Spleen (tissue), 11 donors: ENCODE measurements around the gene COL5A1. TPM values are rescaled to one million over a fixed set of nuclear protein-coding genes. Genes with fewer than 3 reads are reported as not detected.

ENCODE experiments used
- DNase-seq: peaks from one replicate; pipeline ENCODE4 v3.0.0-alpha.2; 2020
- H3K27ac ChIP-seq, 8 donors: fragments of 200-600 bp; sonication (generic) in 7 of 8; 1 replicate in 4 of 8; 2 replicates in 4 of 8; pipeline versions ENCODE4 v1.5.0 to v1.8.0; 2016 to 2021; ENCODE audit warnings: inconsistent platforms in 4 of 8, mild to moderate bottlenecking in 4 of 8, moderate library complexity in 1 of 8
- H3K27me3 ChIP-seq, 7 donors: fragments of 200-600 bp; sonication (generic) in 6 of 7; replicated peaks in 1 of 7; 1 replicate in 4 of 7; 2 replicates in 3 of 7; pipeline versions ENCODE4 v1.5.0 to v1.8.0; 2016 to 2021; ENCODE audit warnings: inconsistent platforms in 3 of 7, mild to moderate bottlenecking in 1 of 7
- H3K36me3 ChIP-seq, 6 donors: fragments of 200-600 bp; sonication (generic) in 5 of 6; 1 replicate in 4 of 6; 2 replicates in 2 of 6; pipeline versions ENCODE4 v1.5.0 to v1.8.0; 2016 to 2021; ENCODE audit warnings: inconsistent platforms in 2 of 6
- H3K4me1 ChIP-seq, 6 donors: fragments of 200-600 bp; sonication (generic) in 5 of 6; 1 replicate in 3 of 6; 2 replicates in 3 of 6; pipeline versions ENCODE4 v1.5.0 to v1.8.0; 2016 to 2021; ENCODE audit warnings: inconsistent platforms in 3 of 6
- H3K4me3 ChIP-seq, 8 donors: fragments of 200-600 bp; sonication (generic) in 7 of 8; 1 replicate in 4 of 8; 2 replicates in 4 of 8; pipeline versions ENCODE4 v1.5.0 to v1.8.0; 2016 to 2021; ENCODE audit warnings: inconsistent platforms in 4 of 8, mild to moderate bottlenecking in 4 of 8, moderate library complexity in 2 of 8
- H3K9me3 ChIP-seq, 8 donors: fragments of 200-600 bp; sonication (generic) in 7 of 8; 1 replicate in 4 of 8; 2 replicates in 4 of 8; pipeline versions ENCODE4 v1.5.0 to v1.8.0; 2016 to 2021; ENCODE audit warnings: inconsistent platforms in 4 of 8
- POLR2A ChIP-seq, 3 donors: fragments of 450-650 bp; IDR thresholded peaks; one replicate each; pipeline ENCODE4 v1.5.1; 2017; ENCODE audit warnings: antibody characterized with exemption in 3 of 3, mild to moderate bottlenecking in 1 of 3
- POLR2AphosphoS5 ChIP-seq, 3 donors: sonication (generic); formaldehyde crosslinking; IDR thresholded peaks; one replicate each; pipeline ENCODE4 v1.5.1; 2017; ENCODE audit warnings: antibody characterized with exemption in 3 of 3
- WGBS, 5 donors: extraction: QIAGEN DNeasy Blood & Tissue Kit in 3 of 5; methylation state at CpG; one replicate each; pipeline versions ENCODE4 v1.1.5 to v1.1.7; 2013 to 2018; 5-methylcytosine and 5-hydroxymethylcytosine counted together
- intact Hi-C: fragments of 100-400 bp; cut with DNase I; formaldehyde crosslinking; loops from one replicate; pipeline ENCODE4 v1.15.0; 2023; ENCODE audit warnings: low total_unique reads
- polyA plus RNA-seq, 3 donors: library from polyadenylated mRNA; stranded (reverse); fragments of 200-250 nt; gene quantifications; one replicate each; pipeline ENCODE4 v1.2.1, GENCODE V29; 2013
- total RNA-seq, 7 donors: library from RNA; depleted of rRNA in 3 of 7; stranded (reverse); fragments of >200 nt in 3 of 7; fragmentation: NEBNext Ultra II Directional in 4 of 7; extraction: Animal tissue kit (Norgen Biotek cat#: 25700) in 4 of 7; gene quantifications; one replicate each; pipeline versions ENCODE4 v1.1.0 to v1.2.1, GENCODE V29; 2016 to 2021
- TF ChIP-seq, protein P1 (sequence below), 11 experiments: fragments of 200-600 bp in 7 of 11; fragments of 450-650 bp in 4 of 11; sonication (generic) in 4 of 11; IDR thresholded peaks in 8 of 11; conservative IDR thresholded peaks in 3 of 11; 1 replicate in 7 of 11; 2 replicates in 4 of 11; pipeline versions ENCODE4 v1.4.0 to v1.8.0; 2016 to 2021; ENCODE audit warnings: antibody characterized with exemption in 11 of 11, inconsistent platforms in 4 of 11, mild to moderate bottlenecking in 1 of 11
- donor health status: healthy with polysubstance abuse.
- donor health status: DM: no; HTN: no; CAD: no; lungs with moderate emphysema.
- donor health status: DM: no; HTN: no; CAD: no.
- donor health status: Bipolar disorder and iron deficiency.
- donor health status: healthy.
- donor health status: DM: no; HTN: no; CAD: no.
- donor health status: DM: yes; HTN: yes; CAD: no.

Gene COL5A1
- total and polyA plus RNA-seq, 10 donors, result 2.6 to 50.6 (median 23.7) TPM

DNA sequence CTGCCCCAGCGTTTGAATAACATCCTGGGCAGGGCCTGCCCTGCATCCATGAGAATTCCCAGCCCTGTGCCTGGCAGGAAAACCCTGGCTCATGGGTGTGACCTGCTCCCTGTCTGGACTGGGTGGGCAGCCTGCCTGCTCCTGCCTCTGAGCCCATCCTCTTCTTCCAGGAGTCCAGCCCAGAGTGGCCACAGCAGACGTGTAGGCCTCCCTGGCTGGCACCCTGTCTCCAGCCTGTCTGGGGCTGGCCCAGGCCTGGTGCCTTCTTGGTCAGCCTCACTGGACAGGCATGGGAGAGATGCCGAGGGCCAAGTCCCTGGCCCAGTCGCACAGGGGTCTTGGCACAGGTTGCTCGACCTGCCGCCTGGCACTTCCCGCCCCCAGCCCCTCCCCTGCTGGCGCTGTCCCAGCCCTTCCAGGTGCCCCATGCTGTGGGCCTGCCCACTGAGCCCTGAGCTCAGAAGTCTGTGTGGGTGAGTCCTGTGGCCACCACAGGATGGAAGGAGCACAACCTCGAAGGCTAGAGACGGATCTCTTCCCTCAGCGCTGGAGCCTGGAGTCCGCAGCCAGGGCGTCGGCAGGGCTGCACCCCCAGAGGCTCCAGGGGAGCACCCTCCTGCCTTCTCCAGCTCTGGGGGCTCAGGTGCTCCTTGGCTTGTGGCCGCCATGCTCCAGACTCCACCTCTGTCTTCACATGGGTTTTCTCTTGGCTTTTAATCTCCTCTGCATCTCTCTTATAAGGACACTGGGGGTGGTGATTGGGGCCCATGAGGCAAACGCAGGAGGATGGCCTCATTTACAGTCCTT, 11.8 kb upstream of the COL5A1 start:
- DNase-seq, result peak; percentile 73
- no peaks in the 10 kb centered on the region for H3K27me3 ChIP-seq
- intact Hi-C loops, result no loop called here
- H3K4me1 ChIP-seq, result peaks cover 0 to 11% (median 0%) of the 10 kb centered on the region in 6 donors
- 74 to 91% (median 84%) methylated on average over 10 to 16 of the region's 16 CpGs for WGBS, 5 donors
- no peaks in the 10 kb centered on the region for H3K9me3 ChIP-seq
- no peak overlapping the region for H3K4me3 ChIP-seq
- TF ChIP-seq POLR2AphosphoS5 (IDR thresholded peaks at IDR 0.05), result no peak
- TF ChIP-seq, protein P1, sequence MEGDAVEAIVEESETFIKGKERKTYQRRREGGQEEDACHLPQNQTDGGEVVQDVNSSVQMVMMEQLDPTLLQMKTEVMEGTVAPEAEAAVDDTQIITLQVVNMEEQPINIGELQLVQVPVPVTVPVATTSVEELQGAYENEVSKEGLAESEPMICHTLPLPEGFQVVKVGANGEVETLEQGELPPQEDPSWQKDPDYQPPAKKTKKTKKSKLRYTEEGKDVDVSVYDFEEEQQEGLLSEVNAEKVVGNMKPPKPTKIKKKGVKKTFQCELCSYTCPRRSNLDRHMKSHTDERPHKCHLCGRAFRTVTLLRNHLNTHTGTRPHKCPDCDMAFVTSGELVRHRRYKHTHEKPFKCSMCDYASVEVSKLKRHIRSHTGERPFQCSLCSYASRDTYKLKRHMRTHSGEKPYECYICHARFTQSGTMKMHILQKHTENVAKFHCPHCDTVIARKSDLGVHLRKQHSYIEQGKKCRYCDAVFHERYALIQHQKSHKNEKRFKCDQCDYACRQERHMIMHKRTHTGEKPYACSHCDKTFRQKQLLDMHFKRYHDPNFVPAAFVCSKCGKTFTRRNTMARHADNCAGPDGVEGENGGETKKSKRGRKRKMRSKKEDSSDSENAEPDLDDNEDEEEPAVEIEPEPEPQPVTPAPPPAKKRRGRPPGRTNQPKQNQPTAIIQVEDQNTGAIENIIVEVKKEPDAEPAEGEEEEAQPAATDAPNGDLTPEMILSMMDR (IDR thresholded peaks at IDR 0.05 in 8 of 11, conservative IDR thresholded peaks at IDR 0.05 in 3 of 11), result no peak
- no peak for TF ChIP-seq POLR2A (IDR thresholded peaks at IDR 0.05)
- H3K36me3 ChIP-seq, result no peaks in the 10 kb centered on the region
- H3K27ac ChIP-seq, result no peak overlapping the region

GRCh38 chr9:134630393-134630790, 11.2 kb upstream of the COL5A1 start:
- no peak overlapping the region for H3K27ac ChIP-seq
- TF ChIP-seq, protein P1 (IDR thresholded peaks at IDR 0.05 in 8 of 11, conservative IDR thresholded peaks at IDR 0.05 in 3 of 11), result no peak
- TF ChIP-seq POLR2A (IDR thresholded peaks at IDR 0.05) (no peak), POLR2AphosphoS5 (IDR thresholded peaks at IDR 0.05) (no peak)
- H3K4me3 ChIP-seq, result no peak overlapping the region
- peak; percentile 30 for DNase-seq
- WGBS, 5 donors, result 78 to 95% (median 93%) methylated on average over 13 of the region's 13 CpGs
- no peaks in the 10 kb centered on the region for H3K9me3 ChIP-seq
- H3K4me1 ChIP-seq, result peaks cover 0 to 10% (median 0%) of the 10 kb centered on the region in 6 donors
- no peaks in the 10 kb centered on the region for H3K36me3 ChIP-seq
- intact Hi-C loops, result no loop called here
- no peaks in the 10 kb centered on the region for H3K27me3 ChIP-seq

DNA sequence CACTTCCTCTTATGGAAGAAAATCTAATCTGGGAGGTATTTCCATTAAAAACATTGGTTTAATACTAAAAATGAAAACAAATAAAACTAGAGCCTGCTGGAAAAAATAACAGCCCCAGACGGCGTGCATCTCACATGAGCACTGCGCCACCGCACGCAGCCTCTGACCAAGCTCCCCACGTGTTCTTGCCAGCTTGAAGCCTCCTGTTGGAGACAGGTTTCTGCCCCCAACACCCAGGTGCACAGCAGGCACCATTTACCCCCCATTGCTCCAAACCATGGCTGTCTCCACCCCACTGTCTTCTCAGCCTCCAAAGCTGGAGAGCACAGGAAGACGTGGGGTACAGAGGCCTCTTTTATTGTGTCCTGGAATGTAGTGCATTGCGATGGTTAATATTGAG, 10.7 kb upstream of the COL5A1 start:
- Histone ChIP-seq H3K27me3 (no peaks in the 10 kb centered on the region), H3K27ac (no peak overlapping the region), H3K4me1 (peaks cover 0 to 5% (median 0%) of the 10 kb centered on the region in 6 donors), H3K4me3 (no peak overlapping the region), H3K9me3 (no peaks in the 10 kb centered on the region), H3K36me3 (no peaks in the 10 kb centered on the region)
- intact Hi-C loops, result no loop called here
- TF ChIP-seq POLR2AphosphoS5 (IDR thresholded peaks at IDR 0.05), result no peak
- no peak for TF ChIP-seq POLR2A (IDR thresholded peaks at IDR 0.05)
- TF ChIP-seq, protein P1 (IDR thresholded peaks at IDR 0.05 in 8 of 11, conservative IDR thresholded peaks at IDR 0.05 in 3 of 11), result no peak
- DNase-seq, result peak; percentile 33
- 87 to 94% (median 91%) methylated on average over 8 of the region's 8 CpGs for WGBS, 5 donors

GRCh38 chr9:134631881-134632280, 9.7 kb upstream of the COL5A1 start:
- Histone ChIP-seq H3K9me3 (no peaks in the 10 kb centered on the region), H3K27ac (no peak overlapping the region), H3K4me1 (no peaks in the 10 kb centered on the region), H3K27me3 (no peaks in the 10 kb centered on the region), H3K4me3 (no peak overlapping the region), H3K36me3 (no peaks in the 10 kb centered on the region)
- TF ChIP-seq POLR2A (IDR thresholded peaks at IDR 0.05), result no peak
- intact Hi-C loops, result no loop called here
- DNase-seq, result peak; percentile 48
- WGBS, 5 donors, result 79 to 93% (median 90%) methylated on average over 10 of the region's 10 CpGs
